A549 (cell line): ENCODE measurements around the gene ARHGAP42. TPM values are rescaled to one million over a fixed set of nuclear protein-coding genes. Genes with fewer than 3 reads are reported as not detected.
A peak's percentile ranks its signal among the peaks of the same experiment; 100 is the strongest.

Experiments used
- ATAC-seq, 2 experiments: fragments of 200-7000 bp in 1 of 2; fragments of >200 bp in 1 of 2; cut with Nextera tagmentation in 1 of 2; cut with Tn5 transposase in 1 of 2; 3 replicates each; pipeline versions ENCODE4 v1.8.0 to v1.9.1; 2018 to 2020; ENCODE audit warnings: mild to moderate bottlenecking in 1 of 2, moderate library complexity in 1 of 2
- CTCF ChIA-PET: fragments of 300-600 bp; sonication (Branson Sonifier 250); formaldehyde crosslinking; extraction: SDS; loops from one replicate; lab custom pipeline; 2021; ENCODE audit warnings: antibody characterized with exemption, inconsistent platforms; lab: Yijun Ruan, JAX
- POLR2A ChIA-PET: fragments of 350-600 bp; formaldehyde crosslinking; extraction: SDS; loops from one replicate; lab custom pipeline; 2021; ENCODE audit warnings: antibody characterized with exemption, inconsistent platforms; lab: Yijun Ruan, JAX
- DNase-seq, 2 experiments: peaks; one replicate each; pipeline versions ENCODE4 v3.0.0 to v3.0.0-alpha.2; 2011 to 2016; ENCODE audit warnings: low read depth in 1 of 2, low spot score in 1 of 2
- FAIRE-seq: peaks from 2 replicates; lab custom pipeline; 2011; peaks lifted over from hg19 to GRCh38; lab: Jason Lieb, UNC
- H3K27ac ChIP-seq, 2 experiments: fragments of >200 bp; sonication (Bioruptor Twin); formaldehyde crosslinking; 3 replicates each; pipeline ENCODE4 v1.5.1; 2016 to 2017
- H3K4me1 ChIP-seq: fragments of >200 bp; sonication (Bioruptor Twin); formaldehyde crosslinking; 3 replicates; pipeline ENCODE4 v1.6.1; 2016
- H3K4me2 ChIP-seq: fragments of >200 bp; sonication (Bioruptor Twin); formaldehyde crosslinking; 3 replicates; pipeline ENCODE4 v1.6.1; 2016
- H3K4me3 ChIP-seq: fragments of >200 bp; sonication (Bioruptor Twin); formaldehyde crosslinking; 3 replicates; pipeline ENCODE4 v1.5.1; 2016
- H3K9me3 ChIP-seq: fragments of >200 bp; sonication (Bioruptor Twin); formaldehyde crosslinking; 3 replicates; pipeline ENCODE4 v1.6.1; 2016
- CHD4 ChIP-seq: fragments of 200-600 bp; sonication (generic); IDR thresholded peaks from 2 replicates; pipeline ENCODE4 v1.6.1; 2016; ENCODE audit warnings: antibody characterized with exemption, mild to moderate bottlenecking, borderline replicate concordance
- FOXS1 ChIP-seq: fragments of 250-450 bp; sonication (Bioruptor Pico); IDR thresholded peaks from 2 replicates; pipeline ENCODE4 v1.5.0; 2020; ENCODE audit warnings: mild to moderate bottlenecking, moderate library complexity
- HES2 ChIP-seq: fragments of >200 bp; sonication (Bioruptor Twin); formaldehyde crosslinking; IDR thresholded peaks from 2 replicates; pipeline ENCODE4 v1.6.1; 2016
- JUN ChIP-seq, 2 experiments: fragments of >200 bp; sonication (Bioruptor Twin); formaldehyde crosslinking; IDR thresholded peaks; 2 replicates in 1 of 2; 3 replicates in 1 of 2; pipeline ENCODE4 v1.6.1; 2016 to 2017
- JUNB ChIP-seq: fragments of >200 bp; sonication (Bioruptor Twin); formaldehyde crosslinking; IDR thresholded peaks from 2 replicates; pipeline ENCODE4 v1.6.1; 2016
- MAFK ChIP-seq: fragments of 450-650 bp; IDR thresholded peaks from 2 replicates; pipeline ENCODE4 v1.6.1; 2014; ENCODE audit not compliant: partially characterized antibody
- NPAS2 ChIP-seq: fragments of 250-450 bp; sonication (Bioruptor Pico); IDR thresholded peaks from 2 replicates; pipeline ENCODE4 v1.8.0; 2022; ENCODE audit warnings: mild to moderate bottlenecking, moderate library complexity, borderline replicate concordance
- NR3C1 ChIP-seq: fragments of >200 bp; sonication (Bioruptor Twin); formaldehyde crosslinking; IDR thresholded peaks from 3 replicates; pipeline ENCODE4 v1.6.1; 2017
- PBX3 ChIP-seq: IDR thresholded peaks from 2 replicates; pipeline ENCODE4 v1.6.1; 2012
- POLR2AphosphoS2 ChIP-seq: conservative IDR thresholded peaks from 2 replicates; pipeline ENCODE4 v1.6.1; 2012; ENCODE audit warnings: low read length, improper control_type of control experiment, inconsistent platforms
- RARB ChIP-seq: fragments of 250-450 bp; sonication (Bioruptor Pico); IDR thresholded peaks from 2 replicates; pipeline ENCODE4 v1.8.0; 2021; ENCODE audit warnings: mild to moderate bottlenecking, moderate library complexity
- SMC3 ChIP-seq: fragments of >200 bp; sonication (Bioruptor Twin); formaldehyde crosslinking; IDR thresholded peaks from 3 replicates; pipeline ENCODE4 v1.6.1; 2018; ENCODE audit warnings: inconsistent platforms
- SREBF2 ChIP-seq: fragments of 450-650 bp; IDR thresholded peaks from 2 replicates; pipeline ENCODE4 v1.6.1; 2014; ENCODE audit warnings: mild to moderate bottlenecking, moderate library complexity
- TFCP2L1 ChIP-seq: fragments of 250-450 bp; sonication (Bioruptor Pico); IDR thresholded peaks from 2 replicates; pipeline ENCODE4 v1.5.0; 2021; ENCODE audit warnings: mild to moderate bottlenecking
- ZSCAN20 ChIP-seq: fragments of 250-450 bp; sonication (Bioruptor Pico); IDR thresholded peaks from 2 replicates; pipeline ENCODE4 v1.8.0; 2022; ENCODE audit warnings: mild to moderate bottlenecking, moderate library complexity
- WGBS: methylation state at CpG from one replicate; pipeline ENCODE4 v1.1.6; 2017; ENCODE audit errors: missing lambda C conversion rate; 5-methylcytosine and 5-hydroxymethylcytosine counted together
- polyA plus RNA-seq, 4 experiments: library from polyadenylated mRNA; depleted of rRNA in 3 of 4; stranded (reverse); fragments of >200 nt; fragmentation: RNase III in 1 of 4; extraction: RNeasy Plus Mini Kit Qiagen cat#74134 plus additional on column Dnase treatment in 1 of 4; gene quantifications; 2 replicates in 3 of 4; 3 replicates in 1 of 4; pipeline ENCODE4 v1.2.3, GENCODE V29; 2011 to 2017

Gene ARHGAP42
- polyA plus RNA-seq, 2 of the 4 experiments (the other 2 are of a cell fraction) = 5.1 to 17.0 TPM

- POLR2A ChIA-PET = no interaction called here
- Histone ChIP-seq H3K9me3 (no peaks in the 10 kb centered on the region), H3K4me3 (no peak overlapping the region), H3K4me1 (0 out of 3 replicates have a peak, but pooled peaks cover 12% of the 10 kb centered on the region), H3K4me2 (no peak overlapping the region), H3K27ac (no peak overlapping the region)
- DNase-seq (no peak), FAIRE-seq (no peak), ATAC-seq (no peak)
- CTCF ChIA-PET = no interaction called here
- WGBS = 94% methylated on average over 2 of the region's 8 CpGs
- no peak for TF ChIP-seq MAFK
- TF ChIP-seq RARB (CRISPR knock-in tag) = no peak
- TF ChIP-seq FOXS1 (CRISPR knock-in tag) = no peak
- no peak for TF ChIP-seq CHD4
- no peak for TF ChIP-seq PBX3
- TF ChIP-seq ZSCAN20 (CRISPR knock-in tag) = no peak
- TF ChIP-seq JUNB = no peak
These were observed 188.4 kb downstream of the ARHGAP42 start for GRCh38 chr11:100875521-100875869.

- POLR2A ChIA-PET = interaction anchor here (1.2 kb wide), 1 partner anchor 13 kb away, joined by 3 read pairs; no protein-coding TSS in a partner anchor
These were observed 189.9 kb downstream of the ARHGAP42 start for GRCh38 chr11:100876815-100877520.

GRCh38 chr11:100878474-100878873 is 191.4 kb downstream of the ARHGAP42 start:
- no peak for TF ChIP-seq HES2
- no peak for TF ChIP-seq SREBF2
- WGBS = 89% methylated on average over 2 of the region's 2 CpGs
- no peak for ATAC-seq
- no peaks in the 10 kb centered on the region for H3K9me3 ChIP-seq
- POLR2A ChIA-PET = no interaction called here
- H3K4me2 ChIP-seq = no peak overlapping the region
- CTCF ChIA-PET = interaction anchor here (0.9 kb wide), 1 partner anchor 191 kb away, joined by 4 read pairs; no protein-coding TSS in a partner anchor
- H3K27ac ChIP-seq = no peak overlapping the region
- no peak for FAIRE-seq
- DNase-seq = no peak
- no peak overlapping the region for H3K4me3 ChIP-seq
- 0 out of 3 replicates have a peak, but pooled peaks cover 12% of the 10 kb centered on the region for H3K4me1 ChIP-seq

More at GRCh38 chr11:100876815-100877520, 189.9 kb downstream of the ARHGAP42 start:
- Histone ChIP-seq H3K9me3 (no peaks in the 10 kb centered on the region), H3K4me1 (0 out of 3 replicates have a peak, but pooled peaks cover 12% of the 10 kb centered on the region), H3K4me2 (peak overlapping the region; percentile 42; the same call in 1 of the 3 replicates)
- WGBS = 49% methylated on average over 3 of the region's 3 CpGs
- no peak for TF ChIP-seq SMC3
- TF ChIP-seq NPAS2 = no peak
- TF ChIP-seq NR3C1 = no peak
- TF ChIP-seq CHD4 = no peak
- no peak for TF ChIP-seq TFCP2L1
- no peak for TF ChIP-seq POLR2AphosphoS2
- no peak for TF ChIP-seq JUN (IDR thresholded peaks at IDR 0.05)
- TF ChIP-seq, all 56 proteins: peak for 0
- FAIRE-seq = no peak
- peak; percentile 43 to 77; a peak in 3 of 6 replicates for ATAC-seq
- peak in 1 of 2 experiments; percentile 27 for DNase-seq
- H3K4me3 ChIP-seq = no peak overlapping the region
- CTCF ChIA-PET = interaction anchor here (1.3 kb wide), 1 partner anchor 195 kb away, joined by 3 read pairs; no protein-coding TSS in a partner anchor
- peak overlapping the region in 1 of 2 experiments; percentile 48; a peak in 2 of 6 replicates for H3K27ac ChIP-seq

- Histone ChIP-seq H3K4me2 (no peak overlapping the region), H3K4me1 (no peaks in the 10 kb centered on the region), H3K27ac (no peak overlapping the region), H3K4me3 (no peak overlapping the region), H3K9me3 (no peaks in the 10 kb centered on the region)
- 76% methylated on average over 1 of the region's 1 CpG for WGBS
- FAIRE-seq = no peak
- POLR2A ChIA-PET = no interaction called here
- CTCF ChIA-PET = no interaction called here
- ATAC-seq = no peak
- TF ChIP-seq PBX3 = no peak
- no peak for DNase-seq
These were observed 195.9 kb downstream of the ARHGAP42 start for GRCh38 chr11:100882957-100883356.
